Left ventricle myocardium inferior (tissue), 1 donor: ENCODE measurements around the gene VAMP2. TPM values are rescaled to one million over a fixed set of nuclear protein-coding genes. Genes with fewer than 3 reads are reported as not detected.

Experiments
- DNase-seq: peaks from one replicate; pipeline ENCODE4 v3.0.0-alpha.2; 2020
- H3K27ac ChIP-seq: fragments of 200-600 bp; replicated peaks from 2 replicates; pipeline ENCODE4 v1.8.0; 2021
- H3K27me3 ChIP-seq: fragments of 200-600 bp; 2 replicates; pipeline ENCODE4 v1.8.0; 2021; ENCODE audit warnings: low read depth
- H3K36me3 ChIP-seq: fragments of 200-600 bp; 2 replicates; pipeline ENCODE4 v1.8.0; 2021
- H3K4me1 ChIP-seq: fragments of 200-600 bp; 2 replicates; pipeline ENCODE4 v1.8.0; 2021
- H3K4me3 ChIP-seq: fragments of 200-600 bp; 2 replicates; pipeline ENCODE4 v1.8.0; 2021; ENCODE audit warnings: mild to moderate bottlenecking, moderate library complexity
- H3K9me3 ChIP-seq: fragments of 200-600 bp; replicated peaks from 2 replicates; pipeline ENCODE4 v1.8.0; 2021
- CTCF ChIP-seq: fragments of 200-600 bp; IDR thresholded peaks from 2 replicates; pipeline ENCODE4 v1.8.0; 2021; ENCODE audit warnings: antibody characterized with exemption, mild to moderate bottlenecking, borderline replicate concordance
- intact Hi-C: fragments of 100-400 bp; cut with micrococcal nuclease; formaldehyde crosslinking; loops from one replicate; pipeline ENCODE4 v1.11.0; 2022
- total RNA-seq: library from RNA; stranded (reverse); fragmentation: NEBNext Ultra II Directional; extraction: Animal tissue kit (Norgen Biotek cat#: 25700); gene quantifications from one replicate; pipeline ENCODE4 v1.2.1, GENCODE V29; 2021
- donor health status: DM: no; HTN: yes; CAD: no; lungs with severe emphysema.

The VAMP2 gene
- total RNA-seq, 1 donor from 2014 or later = 59.6 TPM

- Histone ChIP-seq H3K27ac (peak overlapping the region; percentile 89), H3K9me3 (no peaks in the 10 kb centered on the region), H3K4me3 (no peak overlapping the region), H3K36me3 (peaks cover 70% of the 10 kb centered on the region), H3K4me1 (peaks cover 76% of the 10 kb centered on the region), H3K27me3 (no peaks in the 10 kb centered on the region)
- TF ChIP-seq CTCF = no peak
- DNase-seq = no peak
- intact Hi-C loops = no loop called here
Observed at GRCh38 chr17:8141045-8141444, 21.7 kb downstream of the VAMP2 start.

- H3K36me3 ChIP-seq = peaks cover 63% of the 10 kb centered on the region
- intact Hi-C loops = no loop called here
- no peak for TF ChIP-seq CTCF
- DNase-seq = no peak
- no peaks in the 10 kb centered on the region for H3K27me3 ChIP-seq
- peaks cover 70% of the 10 kb centered on the region for H3K4me1 ChIP-seq
- peak overlapping the region; percentile 89 for H3K27ac ChIP-seq
- no peaks in the 10 kb centered on the region for H3K9me3 ChIP-seq
- no peak overlapping the region for H3K4me3 ChIP-seq
Observed at GRCh38 chr17:8140065-8141029, 22.4 kb downstream of the VAMP2 start.

GRCh38 chr17:8138672-8139371, 23.9 kb downstream of the VAMP2 start:
- intact Hi-C loops = no loop called here
- peaks cover 47% of the 10 kb centered on the region for H3K36me3 ChIP-seq
- peaks cover 56% of the 10 kb centered on the region for H3K4me1 ChIP-seq
- TF ChIP-seq CTCF = peak; percentile 92
- peak; percentile 94 for DNase-seq
- peak overlapping the region; percentile 89 for H3K27ac ChIP-seq
- peak overlapping the region; percentile 52 for H3K4me3 ChIP-seq
- H3K9me3 ChIP-seq = no peaks in the 10 kb centered on the region
- no peaks in the 10 kb centered on the region for H3K27me3 ChIP-seq

- DNase-seq = no peak
- H3K27ac ChIP-seq = peak overlapping the region; percentile 89
- H3K4me1 ChIP-seq = peaks cover 55% of the 10 kb centered on the region
- no peaks in the 10 kb centered on the region for H3K27me3 ChIP-seq
- H3K36me3 ChIP-seq = peaks cover 42% of the 10 kb centered on the region
- peak overlapping the region; percentile 52 for H3K4me3 ChIP-seq
- no peak for TF ChIP-seq CTCF
- H3K9me3 ChIP-seq = no peaks in the 10 kb centered on the region
- intact Hi-C loops = no loop called here
Observed at GRCh38 chr17:8138374-8138671, 24.4 kb downstream of the VAMP2 start.

GRCh38 chr17:8137645-8138373, 24.9 kb downstream of the VAMP2 start:
- DNase-seq = no peak

More at GRCh38 chr17:8137645-8138373, 24.9 kb downstream of the VAMP2 start:
- Histone ChIP-seq H3K4me1 (peaks cover 50% of the 10 kb centered on the region), H3K4me3 (peak overlapping the region; percentile 52), H3K36me3 (peaks cover 37% of the 10 kb centered on the region), H3K27ac (peak overlapping the region; percentile 89), H3K9me3 (no peaks in the 10 kb centered on the region), H3K27me3 (no peaks in the 10 kb centered on the region)
- intact Hi-C loops = no loop called here
- TF ChIP-seq CTCF = no peak
